ENCODE measurements around the gene ZNFX1. TPM values are rescaled to one million over a fixed set of nuclear protein-coding genes. Genes with fewer than 3 reads are reported as not detected.
"Not testable (repeated sequence)": the region's sequence is repeated elsewhere in the genome, so short reads cannot be mapped to it uniquely, and the experiment has no call there.

ZNFX1 gene
- total and polyA plus RNA-seq, 2 donors (not counting 1 experiment from before 2014, with no cell fraction given), result 13.7 to 46.2 TPM

- Histone ChIP-seq H3K36me3 (ENCODE audit: control insufficient read depth, insufficient read depth, low read length) (no peaks in the 10 kb centered on the region), H3K9ac (ENCODE audit: insufficient read depth, low read length) (no peak overlapping the region), H4K20me1 (ENCODE audit: control insufficient read depth, extremely low read depth, insufficient read depth, low read length) (no peaks in the 10 kb centered on the region), H3K27ac (ENCODE audit: insufficient read depth, low read length) (no peak overlapping the region), H3K4me1 (ENCODE audit: control insufficient read depth, extremely low read depth, insufficient read depth, low read length) (no peaks in the 10 kb centered on the region), H3K79me2 (ENCODE audit: control insufficient read depth, insufficient read depth, low read length) (no peaks in the 10 kb centered on the region), H2AFZ (ENCODE audit: low read length) (no peak overlapping the region), H3K4me3 (replicated peaks in 1 of 4; ENCODE audit: control extremely low read depth in 1 of 4, insufficient read depth in 1 of 4, low read depth in 3 of 4, low read length in 4 of 4) (no peak overlapping the region), H3K27me3 (ENCODE audit: control insufficient read depth, insufficient read depth, low read length) (no peaks in the 10 kb centered on the region), H3K9me3 (ENCODE audit: control insufficient read depth, insufficient read depth, low read depth, low read length) (no peaks in the 10 kb centered on the region), H3K4me2 (ENCODE audit: extremely low read depth, insufficient read depth, low read length) (no peak overlapping the region)
- no peak for DNase-seq (ENCODE audit: low read depth in 2 of 2)
- TF ChIP-seq EZH2 (IDR thresholded peaks at IDR 0.05; ENCODE audit: low read length, missing control alignments) (no peak), CTCF (conservative IDR thresholded peaks at IDR 0.05 in 1 of 2, IDR thresholded peaks at IDR 0.05 in 1 of 2; ENCODE audit: low read depth in 1 of 2, low read length in 2 of 2) (no peak)
These were observed 74.1 kb downstream of the ZNFX1 start for GRCh38 chr20:49203746-49204145.

- H2AFZ ChIP-seq (ENCODE audit: low read length), result no peak overlapping the region
- H3K27me3 ChIP-seq (ENCODE audit: control insufficient read depth, insufficient read depth, low read length), result no peaks in the 10 kb centered on the region
- no peak for DNase-seq (ENCODE audit: low read depth in 2 of 2)
- H3K9ac ChIP-seq (ENCODE audit: insufficient read depth, low read length), result no peak overlapping the region
- H3K4me2 ChIP-seq (ENCODE audit: extremely low read depth, insufficient read depth, low read length), result no peak overlapping the region
- no peak overlapping the region for H3K4me3 ChIP-seq (replicated peaks in 1 of 4; ENCODE audit: control extremely low read depth in 1 of 4, insufficient read depth in 1 of 4, low read depth in 3 of 4, low read length in 4 of 4)
- H3K27ac ChIP-seq (ENCODE audit: insufficient read depth, low read length), result no peak overlapping the region
- no peaks in the 10 kb centered on the region for H3K36me3 ChIP-seq (ENCODE audit: control insufficient read depth, insufficient read depth, low read length)
- H3K79me2 ChIP-seq (ENCODE audit: control insufficient read depth, insufficient read depth, low read length), result no peaks in the 10 kb centered on the region
- H4K20me1 ChIP-seq (ENCODE audit: control insufficient read depth, extremely low read depth, insufficient read depth, low read length), result no peaks in the 10 kb centered on the region
- TF ChIP-seq EZH2 (IDR thresholded peaks at IDR 0.05; ENCODE audit: low read length, missing control alignments) (no peak), CTCF (conservative IDR thresholded peaks at IDR 0.05 in 1 of 2, IDR thresholded peaks at IDR 0.05 in 1 of 2; ENCODE audit: low read depth in 1 of 2, low read length in 2 of 2) (no peak)
- H3K9me3 ChIP-seq (ENCODE audit: control insufficient read depth, insufficient read depth, low read depth, low read length), result no peaks in the 10 kb centered on the region
- H3K4me1 ChIP-seq (ENCODE audit: control insufficient read depth, extremely low read depth, insufficient read depth, low read length), result no peaks in the 10 kb centered on the region
These were observed 74.8 kb downstream of the ZNFX1 start for GRCh38 chr20:49203011-49203410.

- H3K79me2 ChIP-seq (ENCODE audit: control insufficient read depth, insufficient read depth, low read length), result no peaks in the 10 kb centered on the region
These were observed 78.0 kb downstream of the ZNFX1 start for GRCh38 chr20:49199729-49200293.

GRCh38 chr20:49192944-49193518 lies 84.8 kb downstream of the ZNFX1 start:
- H3K4me2 ChIP-seq (ENCODE audit: extremely low read depth, insufficient read depth, low read length); H3K79me2 ChIP-seq (ENCODE audit: control insufficient read depth, insufficient read depth, low read length); H3K27me3 ChIP-seq (ENCODE audit: control insufficient read depth, insufficient read depth, low read length); H3K36me3 ChIP-seq (ENCODE audit: control insufficient read depth, insufficient read depth, low read length); H3K27ac ChIP-seq (ENCODE audit: insufficient read depth, low read length); DNase-seq (ENCODE audit: low read depth in 2 of 2); H3K9ac ChIP-seq (ENCODE audit: insufficient read depth, low read length); H4K20me1 ChIP-seq (ENCODE audit: control insufficient read depth, extremely low read depth, insufficient read depth, low read length); H3K9me3 ChIP-seq (ENCODE audit: control insufficient read depth, insufficient read depth, low read depth, low read length); H3K4me3 ChIP-seq (replicated peaks in 1 of 4; ENCODE audit: control extremely low read depth in 1 of 4, insufficient read depth in 1 of 4, low read depth in 3 of 4, low read length in 4 of 4); H2AFZ ChIP-seq (ENCODE audit: low read length); H3K4me1 ChIP-seq (ENCODE audit: control insufficient read depth, extremely low read depth, insufficient read depth, low read length): not testable (repeated sequence)

More at GRCh38 chr20:49199729-49200293, 78.0 kb downstream of the ZNFX1 start:
- no peak overlapping the region for H3K27ac ChIP-seq (ENCODE audit: insufficient read depth, low read length)
- H2AFZ ChIP-seq (ENCODE audit: low read length), result no peak overlapping the region
- H3K4me3 ChIP-seq (replicated peaks in 1 of 4; ENCODE audit: control extremely low read depth in 1 of 4, insufficient read depth in 1 of 4, low read depth in 3 of 4, low read length in 4 of 4), result no peak overlapping the region
- no peaks in the 10 kb centered on the region for H3K27me3 ChIP-seq (ENCODE audit: control insufficient read depth, insufficient read depth, low read length)
- no peak overlapping the region for H3K4me2 ChIP-seq (ENCODE audit: extremely low read depth, insufficient read depth, low read length)
- DNase-seq (ENCODE audit: low read depth in 2 of 2), result no peak
- TF ChIP-seq EZH2 (IDR thresholded peaks at IDR 0.05; ENCODE audit: low read length, missing control alignments) (no peak), CTCF (conservative IDR thresholded peaks at IDR 0.05 in 1 of 2, IDR thresholded peaks at IDR 0.05 in 1 of 2; ENCODE audit: low read depth in 1 of 2, low read length in 2 of 2) (no peak)
- H3K36me3 ChIP-seq (ENCODE audit: control insufficient read depth, insufficient read depth, low read length), result no peaks in the 10 kb centered on the region
- H4K20me1 ChIP-seq (ENCODE audit: control insufficient read depth, extremely low read depth, insufficient read depth, low read length), result no peaks in the 10 kb centered on the region
- H3K4me1 ChIP-seq (ENCODE audit: control insufficient read depth, extremely low read depth, insufficient read depth, low read length), result no peaks in the 10 kb centered on the region
- no peak overlapping the region for H3K9ac ChIP-seq (ENCODE audit: insufficient read depth, low read length)
- no peaks in the 10 kb centered on the region for H3K9me3 ChIP-seq (ENCODE audit: control insufficient read depth, insufficient read depth, low read depth, low read length)
